NB4 (cell line): ENCODE measurements around the gene TMCO1.

Source experiments
- CTCF ChIP-seq: IDR thresholded peaks from one replicate; pipeline ENCODE4 v1.5.1; 2012; ENCODE audit warnings: low read depth, low read length
- POLR2A ChIP-seq: IDR thresholded peaks from 2 replicates; pipeline ENCODE4 v1.6.1; 2011; ENCODE audit warnings: mild to moderate bottlenecking; ENCODE audit not compliant: insufficient read length; ENCODE audit errors: extremely low read depth
- TF ChIP-seq, protein P1 (sequence below): IDR thresholded peaks from 2 replicates; pipeline ENCODE4 v1.6.1; 2011; ENCODE audit warnings: low read depth, low read length

DNA sequence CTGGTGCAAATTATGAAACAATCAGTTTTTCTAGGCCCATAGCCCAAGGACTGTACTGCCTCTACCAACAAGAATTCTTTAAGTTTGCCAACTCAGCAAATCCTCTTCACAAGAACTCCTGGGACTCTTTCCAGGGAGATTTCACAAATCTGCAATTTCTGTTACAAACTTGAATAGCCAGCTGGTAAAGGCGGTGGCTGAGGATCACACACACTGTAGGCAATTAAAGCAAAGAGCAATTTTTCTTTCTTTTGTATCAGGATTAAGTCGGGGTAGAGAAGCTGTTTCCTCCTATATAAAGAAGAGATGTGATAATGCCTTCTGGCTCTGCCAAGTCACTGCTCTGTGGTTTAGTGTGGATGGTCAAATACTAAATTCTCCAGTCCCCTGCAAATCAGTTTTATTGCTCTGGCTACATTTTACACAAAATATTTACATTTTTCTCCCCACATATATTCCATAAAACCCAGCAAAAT, 72.0 kb downstream of the TMCO1 start:
- no peak for TF ChIP-seq CTCF
- TF ChIP-seq, protein P1, sequence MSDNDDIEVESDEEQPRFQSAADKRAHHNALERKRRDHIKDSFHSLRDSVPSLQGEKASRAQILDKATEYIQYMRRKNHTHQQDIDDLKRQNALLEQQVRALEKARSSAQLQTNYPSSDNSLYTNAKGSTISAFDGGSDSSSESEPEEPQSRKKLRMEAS, result no peak
- TF ChIP-seq POLR2A, result no peak
